HT1080 (cell line): ENCODE data around the gene METTL1. TPM values are rescaled to one million over a fixed set of nuclear protein-coding genes. Genes with fewer than 3 reads are reported as not detected.

Source experiments
- DNase-seq: peaks from one replicate; pipeline ENCODE4 v3.0.0-alpha.2; 2015; ENCODE audit warnings: low read depth
- total RNA-seq: library from RNA; depleted of rRNA; stranded (reverse); fragments of >200 nt; shearing (Covaris generic); gene quantifications from 2 replicates; pipeline ENCODE4 v1.2.3, GENCODE V29; 2014

The METTL1 gene
- total RNA-seq, 1 experiment from 2014 or later, result 31.6 TPM

GRCh38 chr12:57738661-57739237 lies 33.2 kb downstream of the METTL1 start, which contains the start of gene AGAP2:
TSS of gene AGAP2 (minus strand) at chr12:57738742. CDS start at chr12:57738246, 496 bp downstream.
- peak; percentile 44 for DNase-seq

GRCh38 chr12:57737467-57738460 lies 34.1 kb downstream of the METTL1 start:
- no peak for DNase-seq

GRCh38 chr12:57736741-57737466 lies 35.0 kb downstream of the METTL1 start:
- DNase-seq, result no peak

- peak; percentile 62 for DNase-seq
Observed at GRCh38 chr12:57735952-57736740, 35.8 kb downstream of the METTL1 start.

- DNase-seq, result no peak
Observed at GRCh38 chr12:57735198-57735855, 36.6 kb downstream of the METTL1 start.

- DNase-seq, result no peak
Observed at GRCh38 chr12:57734591-57734990, 37.3 kb downstream of the METTL1 start.

- DNase-seq, result no peak
Observed at GRCh38 chr12:57733928-57734327, 38.0 kb downstream of the METTL1 start.

GRCh38 chr12:57732726-57733593 lies 38.9 kb downstream of the METTL1 start:
- peak; percentile 30 for DNase-seq

GRCh38 chr12:57732270-57732669 lies 39.6 kb downstream of the METTL1 start:
- DNase-seq, result no peak

GRCh38 chr12:57731411-57732080 lies 40.4 kb downstream of the METTL1 start:
- DNase-seq, result no peak

GRCh38 chr12:57730336-57731067 lies 41.4 kb downstream of the METTL1 start:
- no peak for DNase-seq

- DNase-seq, result no peak
Observed at GRCh38 chr12:57729321-57729844, 42.5 kb downstream of the METTL1 start.

GRCh38 chr12:57727758-57728395 lies 44.0 kb downstream of the METTL1 start:
- no peak for DNase-seq

- DNase-seq, result no peak
Observed at GRCh38 chr12:57726884-57727757, 44.8 kb downstream of the METTL1 start.

GRCh38 chr12:57726151-57726883 lies 45.6 kb downstream of the METTL1 start:
- DNase-seq, result peak; percentile 79

GRCh38 chr12:57725851-57726150 lies 46.1 kb downstream of the METTL1 start:
- DNase-seq, result no peak
